ENCODE data around the gene FAM124A.

FAM124A gene

GRCh38 chr13:51220706-51221105 is 1.5 kb upstream of the FAM124A start:
- no peak for DNase-seq (ENCODE audit: low spot score)

- no peak for DNase-seq (ENCODE audit: low spot score)
Observed at GRCh38 chr13:51221108-51221507, 1.1 kb upstream of the FAM124A start.

GRCh38 chr13:51221674-51222036 is 543 bp upstream of the FAM124A start:
- DNase-seq (ENCODE audit: low spot score), result no peak

- DNase-seq (ENCODE audit: low spot score), result no peak
Observed at GRCh38 chr13:51222686-51223559, 725 bp downstream of the FAM124A start.

- DNase-seq (ENCODE audit: low spot score), result no peak
Observed at GRCh38 chr13:51223560-51224270, 1.5 kb downstream of the FAM124A start.

- no peak for DNase-seq (ENCODE audit: low spot score)
Observed at GRCh38 chr13:51225029-51225428, 2.8 kb downstream of the FAM124A start.

- no peak for DNase-seq (ENCODE audit: low spot score)
Observed at GRCh38 chr13:51227404-51227803, 5.2 kb downstream of the FAM124A start.

- DNase-seq (ENCODE audit: low spot score), result no peak
Observed at GRCh38 chr13:51229101-51229719, 7.0 kb downstream of the FAM124A start.

- DNase-seq (ENCODE audit: low spot score), result no peak
Observed at GRCh38 chr13:51229731-51230130, 7.5 kb downstream of the FAM124A start.

- peak; percentile 13 for DNase-seq (ENCODE audit: low spot score)
Observed at GRCh38 chr13:51230477-51231105, 8.4 kb downstream of the FAM124A start.

- DNase-seq (ENCODE audit: low spot score), result no peak
Observed at GRCh38 chr13:51231456-51231855, 9.3 kb downstream of the FAM124A start.

GRCh38 chr13:51232328-51232727 is 10.1 kb downstream of the FAM124A start:
- DNase-seq (ENCODE audit: low spot score), result no peak

GRCh38 chr13:51233117-51233826 is 11.1 kb downstream of the FAM124A start:
- DNase-seq (ENCODE audit: low spot score), result no peak

GRCh38 chr13:51234676-51235075 is 12.5 kb downstream of the FAM124A start:
- DNase-seq (ENCODE audit: low spot score), result no peak

GRCh38 chr13:51235186-51235585 is 13.0 kb downstream of the FAM124A start:
- DNase-seq (ENCODE audit: low spot score), result no peak

- DNase-seq (ENCODE audit: low spot score), result peak; percentile 52
Observed at GRCh38 chr13:51235756-51236490, 13.7 kb downstream of the FAM124A start.

- DNase-seq (ENCODE audit: low spot score), result no peak
Observed at GRCh38 chr13:51236491-51236792, 14.2 kb downstream of the FAM124A start.

GRCh38 chr13:51237386-51237785 is 15.2 kb downstream of the FAM124A start:
- no peak for DNase-seq (ENCODE audit: low spot score)

- no peak for DNase-seq (ENCODE audit: low spot score)
Observed at GRCh38 chr13:51237887-51238286, 15.7 kb downstream of the FAM124A start.

GRCh38 chr13:51240178-51240577 is 18.0 kb downstream of the FAM124A start:
- no peak for DNase-seq (ENCODE audit: low spot score)

GRCh38 chr13:51240958-51241357 is 18.8 kb downstream of the FAM124A start:
- DNase-seq (ENCODE audit: low spot score), result no peak
